Type B pancreatic cell (in vitro differentiated cells): ENCODE results near the gene OST4. TPM values are rescaled to one million over a fixed set of nuclear protein-coding genes. Genes with fewer than 3 reads are reported as not detected.

ENCODE experiments used
- DNase-seq: peaks from one replicate; pipeline ENCODE4 v3.0.0; 2021; ENCODE audit warnings: mixed read lengths; ENCODE audit not compliant: unreplicated experiment; ENCODE audit errors: extremely low spot score
- H3K27ac Mint-ChIP-seq: 2 replicates; pipeline ENCODE4 v1.8.0; 2021; ENCODE audit warnings: mild to moderate bottlenecking, mixed read lengths
- H3K27me3 Mint-ChIP-seq: 2 replicates; pipeline ENCODE4 v1.8.0; 2021; ENCODE audit warnings: mixed read lengths
- H3K36me3 Mint-ChIP-seq: 2 replicates; pipeline ENCODE4 v1.8.0; 2021; ENCODE audit warnings: mixed read lengths
- H3K4me1 Mint-ChIP-seq: one replicate; pipeline ENCODE4 v1.8.0; 2021; ENCODE audit warnings: mixed read lengths; ENCODE audit not compliant: unreplicated experiment
- H3K4me3 Mint-ChIP-seq: 2 replicates; pipeline ENCODE4 v1.8.0; 2021; ENCODE audit warnings: mild to moderate bottlenecking, mixed read lengths
- H3K9me3 Mint-ChIP-seq: 2 replicates; pipeline ENCODE4 v1.8.0; 2021; ENCODE audit warnings: mixed read lengths
- CTCF ChIP-seq: fragments of 200-600 bp; sonication (generic); conservative IDR thresholded peaks from 2 replicates; pipeline ENCODE4 v1.5.0; 2021; ENCODE audit warnings: antibody characterized with exemption, mild to moderate bottlenecking
- total RNA-seq: library from RNA; stranded (reverse); gene quantifications from 2 replicates; pipeline ENCODE4 v1.2.1, GENCODE V29; 2021; ENCODE audit warnings: low replicate concordance

Gene OST4
- total RNA-seq, 1 donor from 2014 or later, result 298 TPM

- DNase-seq, result peak; percentile 94
- Mint-ChIP-seq H3K36me3 (peaks cover 22% of the 10 kb centered on the region), H3K4me1 (peaks cover 23% of the 10 kb centered on the region), H3K9me3 (peaks cover 7% of the 10 kb centered on the region), H3K27me3 (peaks cover 14% of the 10 kb centered on the region), H3K4me3 (peak overlapping the region; percentile 99), H3K27ac (peak overlapping the region; percentile 99)
- peak; percentile 71 for TF ChIP-seq CTCF
Measured at GRCh38 chr2:27050281-27050995, 21.0 kb downstream of the OST4 start.

- Mint-ChIP-seq H3K36me3 (peaks cover 19% of the 10 kb centered on the region), H3K27me3 (peaks cover 14% of the 10 kb centered on the region), H3K4me3 (peak overlapping the region; percentile 99), H3K4me1 (peaks cover 23% of the 10 kb centered on the region), H3K27ac (peak overlapping the region; percentile 99), H3K9me3 (peaks cover 7% of the 10 kb centered on the region)
- TF ChIP-seq CTCF, result no peak
- DNase-seq, result no peak
Measured at GRCh38 chr2:27049422-27050280, 21.8 kb downstream of the OST4 start.

- H3K27ac Mint-ChIP-seq, result no peak overlapping the region
- H3K27me3 Mint-ChIP-seq, result no peaks in the 10 kb centered on the region
- H3K36me3 Mint-ChIP-seq, result peaks cover 14% of the 10 kb centered on the region
- no peaks in the 10 kb centered on the region for H3K9me3 Mint-ChIP-seq
- DNase-seq, result no peak
- H3K4me1 Mint-ChIP-seq, result peaks cover 3% of the 10 kb centered on the region
- TF ChIP-seq CTCF, result no peak
- H3K4me3 Mint-ChIP-seq, result no peak overlapping the region
Measured at GRCh38 chr2:27042985-27043634, 28.3 kb downstream of the OST4 start.

- no peak for TF ChIP-seq CTCF
- Mint-ChIP-seq H3K4me3 (no peak overlapping the region), H3K36me3 (peaks cover 14% of the 10 kb centered on the region), H3K27me3 (no peaks in the 10 kb centered on the region), H3K4me1 (peaks cover 3% of the 10 kb centered on the region), H3K9me3 (no peaks in the 10 kb centered on the region), H3K27ac (no peak overlapping the region)
- DNase-seq, result no peak
Measured at GRCh38 chr2:27042159-27042661, 29.2 kb downstream of the OST4 start.

- no peak for DNase-seq
- Mint-ChIP-seq H3K4me1 (peaks cover 3% of the 10 kb centered on the region), H3K27ac (no peak overlapping the region), H3K9me3 (no peaks in the 10 kb centered on the region), H3K27me3 (no peaks in the 10 kb centered on the region), H3K4me3 (no peak overlapping the region), H3K36me3 (peaks cover 14% of the 10 kb centered on the region)
- TF ChIP-seq CTCF, result no peak
Measured at GRCh38 chr2:27041752-27042151, 29.7 kb downstream of the OST4 start.
